ENCODE measurements around the gene POLR2L.

POLR2L gene

GRCh38 chr11:795634-796564 lies 46.4 kb downstream of the POLR2L start:
- TF ChIP-seq, protein P1, sequence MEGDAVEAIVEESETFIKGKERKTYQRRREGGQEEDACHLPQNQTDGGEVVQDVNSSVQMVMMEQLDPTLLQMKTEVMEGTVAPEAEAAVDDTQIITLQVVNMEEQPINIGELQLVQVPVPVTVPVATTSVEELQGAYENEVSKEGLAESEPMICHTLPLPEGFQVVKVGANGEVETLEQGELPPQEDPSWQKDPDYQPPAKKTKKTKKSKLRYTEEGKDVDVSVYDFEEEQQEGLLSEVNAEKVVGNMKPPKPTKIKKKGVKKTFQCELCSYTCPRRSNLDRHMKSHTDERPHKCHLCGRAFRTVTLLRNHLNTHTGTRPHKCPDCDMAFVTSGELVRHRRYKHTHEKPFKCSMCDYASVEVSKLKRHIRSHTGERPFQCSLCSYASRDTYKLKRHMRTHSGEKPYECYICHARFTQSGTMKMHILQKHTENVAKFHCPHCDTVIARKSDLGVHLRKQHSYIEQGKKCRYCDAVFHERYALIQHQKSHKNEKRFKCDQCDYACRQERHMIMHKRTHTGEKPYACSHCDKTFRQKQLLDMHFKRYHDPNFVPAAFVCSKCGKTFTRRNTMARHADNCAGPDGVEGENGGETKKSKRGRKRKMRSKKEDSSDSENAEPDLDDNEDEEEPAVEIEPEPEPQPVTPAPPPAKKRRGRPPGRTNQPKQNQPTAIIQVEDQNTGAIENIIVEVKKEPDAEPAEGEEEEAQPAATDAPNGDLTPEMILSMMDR (IDR thresholded peaks at IDR 0.05; ENCODE audit: borderline replicate concordance, insufficient read depth, low read depth, low read length) = no peak
- H3K4me3 ChIP-seq (ENCODE audit: low read depth, low read length) = peak overlapping the region; percentile 83

GRCh38 chr11:794766-795633 lies 47.3 kb downstream of the POLR2L start:
- TF ChIP-seq, protein P1 (IDR thresholded peaks at IDR 0.05; ENCODE audit: borderline replicate concordance, insufficient read depth, low read depth, low read length) = no peak
- peak overlapping the region; percentile 83 for H3K4me3 ChIP-seq (ENCODE audit: low read depth, low read length)

DNA sequence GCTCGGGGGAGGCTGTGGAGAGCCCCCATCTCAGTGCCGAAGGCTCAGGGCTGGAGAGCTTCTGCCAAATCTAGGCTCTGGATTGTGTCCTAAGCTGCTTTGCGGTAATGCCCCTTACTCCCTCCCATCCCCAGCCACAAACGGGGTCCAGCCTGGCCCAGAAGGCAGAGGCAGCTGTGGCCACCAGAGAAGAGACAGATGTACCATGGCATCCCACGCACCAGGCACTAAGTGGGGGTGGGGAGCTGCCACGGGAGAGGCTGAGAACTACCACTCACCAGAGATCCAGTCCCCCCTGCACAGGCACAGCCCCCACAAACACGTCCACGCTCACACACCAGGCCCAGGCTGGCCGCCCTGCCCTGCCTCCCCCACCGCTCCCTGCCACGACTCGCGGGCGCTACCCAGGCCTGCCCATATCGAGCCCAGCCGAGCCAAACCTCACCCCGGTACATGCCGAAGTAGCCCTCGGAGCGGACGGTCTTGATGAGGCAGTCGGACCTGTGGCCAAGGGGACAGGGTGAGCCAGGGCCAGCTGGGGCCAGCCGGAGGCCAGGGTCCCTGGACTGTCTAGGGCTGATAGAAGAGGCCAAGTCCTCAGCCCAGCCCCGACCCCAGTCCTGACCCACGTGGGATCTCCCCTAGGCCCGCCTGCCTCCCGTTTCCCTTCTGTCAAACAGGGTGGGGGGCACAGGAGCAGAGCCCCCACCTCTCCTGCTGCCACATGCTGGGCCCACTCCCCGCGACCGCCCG lies 48.1 kb downstream of the POLR2L start:
- H3K4me3 ChIP-seq (ENCODE audit: low read depth, low read length) = no peak overlapping the region
- TF ChIP-seq, protein P1 (IDR thresholded peaks at IDR 0.05; ENCODE audit: borderline replicate concordance, insufficient read depth, low read depth, low read length) = no peak

DNA sequence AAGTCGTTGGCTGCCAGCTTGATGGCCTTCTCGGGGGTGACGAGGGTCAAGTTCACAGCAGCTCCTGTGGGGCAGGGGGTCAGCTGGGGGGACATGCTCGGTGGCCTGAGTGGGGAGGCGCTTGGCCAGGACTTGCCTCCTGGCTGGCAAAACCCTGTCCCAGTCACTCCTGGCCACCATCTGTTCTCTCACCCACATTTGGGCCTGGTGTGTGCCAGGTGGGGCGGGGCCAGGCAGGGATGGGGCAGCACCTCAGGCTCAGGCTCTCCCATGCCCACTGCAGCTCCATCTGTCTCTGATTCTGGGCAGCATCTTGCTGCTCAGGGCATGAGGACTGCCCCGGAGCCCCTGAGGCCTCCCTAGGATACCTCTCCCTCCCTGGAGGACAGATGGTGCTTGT lies 48.8 kb downstream of the POLR2L start:
- no peak overlapping the region for H3K4me3 ChIP-seq (ENCODE audit: low read depth, low read length)
- TF ChIP-seq, protein P1 (IDR thresholded peaks at IDR 0.05; ENCODE audit: borderline replicate concordance, insufficient read depth, low read depth, low read length) = no peak

GRCh38 chr11:792873-793272 lies 49.5 kb downstream of the POLR2L start:
- H3K4me3 ChIP-seq (ENCODE audit: low read depth, low read length) = no peak overlapping the region
- TF ChIP-seq, protein P1 (IDR thresholded peaks at IDR 0.05; ENCODE audit: borderline replicate concordance, insufficient read depth, low read depth, low read length) = no peak

DNA sequence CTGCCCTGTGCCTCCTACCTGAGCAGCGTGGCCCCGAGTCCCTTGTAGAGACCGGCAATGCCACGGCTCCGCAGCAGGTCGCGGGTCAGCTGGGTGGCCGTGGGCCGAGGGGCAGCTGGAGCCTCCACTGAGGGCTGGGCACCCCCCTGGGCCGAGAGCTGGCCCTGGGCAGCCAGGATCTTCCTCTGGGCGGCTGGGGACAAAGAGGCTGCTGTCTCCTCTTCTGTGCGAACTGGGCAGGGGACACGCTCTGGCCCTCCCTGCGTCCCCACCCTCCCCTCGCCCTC lies 49.9 kb downstream of the POLR2L start:
- H3K4me3 ChIP-seq (ENCODE audit: low read depth, low read length) = no peak overlapping the region

More for the DNA sequence above, 49.9 kb downstream of the POLR2L start:
- TF ChIP-seq, protein P1 (IDR thresholded peaks at IDR 0.05; ENCODE audit: borderline replicate concordance, insufficient read depth, low read depth, low read length) = no peak
